AG04449 (cell line): ENCODE measurements around the gene ASCC1.

Source experiments
- CTCF ChIA-PET: fragments of 350-600 bp; formaldehyde crosslinking; extraction: SDS; loops from one replicate; lab custom pipeline; 2021; ENCODE audit warnings: antibody characterized with exemption; lab: Yijun Ruan, JAX
- POLR2A ChIA-PET: fragments of 400-600, 350-600 bp; formaldehyde crosslinking; extraction: SDS; loops from one replicate; lab custom pipeline; 2020; ENCODE audit warnings: antibody characterized with exemption, inconsistent platforms; lab: Yijun Ruan, JAX
- DNase-seq: peaks from one replicate; pipeline ENCODE4 v3.0.0-alpha.2; 2010; ENCODE audit warnings: low read depth, low spot score
- H3K4me3 ChIP-seq: 2 replicates; pipeline ENCODE4 v1.5.1; 2011; ENCODE audit warnings: low read depth, mild to moderate bottlenecking, control low read depth, low read length
- CTCF ChIP-seq: IDR thresholded peaks from one replicate; pipeline ENCODE4 v1.5.1; 2011; ENCODE audit warnings: mild to moderate bottlenecking, moderate library complexity, low read length, control low read depth, inconsistent platforms; ENCODE audit not compliant: insufficient read depth; ENCODE audit errors: missing control alignments

The ASCC1 gene, protein sequence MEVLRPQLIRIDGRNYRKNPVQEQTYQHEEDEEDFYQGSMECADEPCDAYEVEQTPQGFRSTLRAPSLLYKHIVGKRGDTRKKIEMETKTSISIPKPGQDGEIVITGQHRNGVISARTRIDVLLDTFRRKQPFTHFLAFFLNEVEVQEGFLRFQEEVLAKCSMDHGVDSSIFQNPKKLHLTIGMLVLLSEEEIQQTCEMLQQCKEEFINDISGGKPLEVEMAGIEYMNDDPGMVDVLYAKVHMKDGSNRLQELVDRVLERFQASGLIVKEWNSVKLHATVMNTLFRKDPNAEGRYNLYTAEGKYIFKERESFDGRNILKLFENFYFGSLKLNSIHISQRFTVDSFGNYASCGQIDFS

DNA sequence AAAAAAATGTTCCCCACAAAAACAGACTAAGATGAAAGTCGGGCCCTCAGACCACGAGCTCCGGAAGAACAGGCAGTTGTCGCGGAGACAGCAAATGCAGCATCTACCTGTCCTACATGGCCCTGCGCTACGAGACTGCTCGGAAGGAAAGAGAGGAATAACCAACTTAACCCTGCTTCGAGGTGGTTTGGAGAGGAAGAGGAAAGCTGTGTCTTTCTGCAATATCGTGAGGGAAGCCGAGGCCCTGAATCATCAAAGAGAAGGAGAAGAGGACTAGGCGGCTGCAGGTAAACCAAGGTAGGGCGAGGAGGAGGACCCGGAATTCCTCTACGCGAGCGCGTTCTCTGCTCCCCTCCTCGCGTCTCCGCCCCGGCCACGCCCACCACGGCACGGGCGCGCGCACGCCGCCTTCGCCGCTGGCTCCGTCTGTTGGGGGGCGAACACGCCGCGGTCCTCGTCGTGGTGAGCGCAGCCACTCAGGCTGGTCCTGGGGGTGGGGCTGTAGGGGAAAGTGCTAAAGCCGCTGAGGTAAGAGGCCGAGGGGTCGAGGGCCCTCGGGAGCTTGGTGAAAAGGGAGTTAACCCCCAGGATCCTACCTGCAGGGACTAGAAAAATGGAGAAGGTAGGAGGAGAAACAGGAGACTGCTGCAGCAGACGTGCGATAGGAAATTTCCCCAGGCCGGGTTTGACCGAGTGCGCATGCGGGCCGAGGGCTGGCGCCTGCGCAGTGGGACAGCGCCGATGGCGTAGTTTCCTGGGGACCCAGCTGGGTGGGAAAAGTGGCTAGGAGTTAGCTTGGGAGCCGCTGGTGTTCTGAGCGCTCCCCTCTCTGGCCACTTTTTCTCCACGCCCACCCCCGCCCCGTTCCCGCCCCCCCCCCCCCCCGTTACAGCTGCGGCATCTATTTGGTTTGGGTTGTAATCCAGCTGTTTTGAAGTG lies at the start of gene ASCC1, which contains the start of gene ANAPC16:
Gene ASCC1, minus strand, starts transcription at position 666 of the 939 bp plus-strand sequence. CDS start 2,978 bp downstream, outside the sequence.
Gene ANAPC16, plus strand, starts transcription at position 402 of the 939 bp plus-strand sequence. CDS start 7,903 bp downstream, outside the sequence.
- TF ChIP-seq CTCF = no peak
- DNase-seq = peak; percentile 28
- POLR2A ChIA-PET = interaction anchor here (1.0 to 1.4 kb wide), 2 partner anchors 58 to 59 kb away, joined by 4 to 12 read pairs; partner anchors contain the start of gene DDIT4
- H3K4me3 ChIP-seq = peak within 1 kb of the TSS; percentile 90
- CTCF ChIA-PET = interaction anchor here (0.7 to 3.3 kb wide), 14 partner anchors 8 to 319 kb away, joined by 3 to 15 read pairs (median 4); no protein-coding TSS in a partner anchor

GRCh38 chr10:72265508-72265907 lies 49.4 kb upstream of the ASCC1 start:
- no peak for DNase-seq
- H3K4me3 ChIP-seq = no peak overlapping the region
- TF ChIP-seq CTCF = no peak
- POLR2A ChIA-PET = interaction anchor here (1.1 kb wide), 1 partner anchor 11 kb away, joined by 4 read pairs; no protein-coding TSS in a partner anchor
- CTCF ChIA-PET = interaction anchor here (1.2 kb wide), 1 partner anchor 72 kb away, joined by 4 read pairs; no protein-coding TSS in a partner anchor

DNA sequence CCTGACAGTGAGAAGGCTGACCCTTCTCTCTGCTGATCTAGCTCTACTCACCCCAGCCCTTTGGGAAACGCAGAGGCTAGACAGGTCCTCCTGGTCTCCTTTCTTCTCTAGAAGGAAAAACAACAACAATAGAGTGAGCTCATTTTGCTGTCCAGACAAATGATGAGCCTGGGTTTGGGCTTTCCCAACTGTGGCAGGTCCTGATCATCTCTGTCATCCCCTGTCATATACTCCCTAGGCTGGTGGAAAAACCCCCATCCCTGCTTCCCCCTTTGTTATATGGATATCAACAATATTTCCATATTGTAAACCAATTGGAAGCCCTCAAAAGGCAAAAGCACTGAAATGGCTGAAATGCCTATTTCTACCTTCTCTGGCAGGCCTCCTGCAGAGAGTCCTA lies 48.5 kb upstream of the ASCC1 start:
- no peak overlapping the region for H3K4me3 ChIP-seq
- DNase-seq = no peak
- ChIA-PET CTCF (interaction anchor here (1.1 kb wide), 1 partner anchor 9 kb away, joined by 3 read pairs; the partner anchor contains the start of gene DDIT4), POLR2A (no interaction called here)
- no peak for TF ChIP-seq CTCF

DNA sequence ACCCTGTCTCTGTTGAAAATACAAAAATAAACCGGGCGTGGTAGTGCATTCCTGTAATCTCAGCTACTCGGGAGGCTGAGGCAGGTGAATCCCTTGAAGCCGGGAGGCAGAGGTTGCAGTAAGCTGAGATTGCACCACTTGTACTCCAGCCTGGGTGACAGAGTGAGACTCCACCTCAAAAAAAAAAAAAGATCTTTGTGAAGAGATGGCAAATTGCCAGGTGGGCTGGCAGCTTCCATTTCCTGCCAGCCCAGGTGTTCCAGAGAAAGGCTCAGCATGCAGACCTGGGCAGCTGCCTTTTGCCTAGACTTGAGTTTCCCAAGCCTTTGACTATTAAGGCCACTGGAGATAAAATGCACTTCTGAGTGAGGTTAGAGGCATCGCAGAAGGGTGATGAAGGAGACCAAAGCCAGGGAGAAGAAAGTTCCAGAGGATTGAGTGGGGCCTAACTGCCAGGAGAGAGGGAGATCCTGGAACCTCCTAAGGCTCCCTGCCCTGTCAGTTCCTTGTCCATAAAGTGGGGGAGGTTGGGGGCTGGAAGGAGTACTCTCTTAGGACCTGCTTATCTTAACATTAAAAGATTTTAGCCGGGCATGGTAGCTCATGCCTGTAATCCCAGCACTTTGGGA lies 47.7 kb upstream of the ASCC1 start:
- DNase-seq = no peak
- POLR2A ChIA-PET = interaction anchor here (0.6 kb wide), 1 partner anchor 10 kb away, joined by 3 read pairs; the partner anchor contains the start of gene DDIT4
- no peak overlapping the region for H3K4me3 ChIP-seq

More for the DNA sequence above, 47.7 kb upstream of the ASCC1 start:
- CTCF ChIA-PET = interaction anchor here (0.7 to 1.1 kb wide), 2 partner anchors 10 to 19 kb away, joined by 3 read pairs; partner anchors contain the start of gene DDIT4
- TF ChIP-seq CTCF = no peak
